ENCODE measurements around the gene SLC9A3.

SLC9A3 gene

GRCh38 chr5:460273-460625 is 64.0 kb downstream of the SLC9A3 start:
- DNase-seq = no peak

- DNase-seq = no peak
These were observed 64.5 kb downstream of the SLC9A3 start for GRCh38 chr5:459562-460272.

- no peak for DNase-seq
These were observed 65.5 kb downstream of the SLC9A3 start for GRCh38 chr5:458547-459353.

GRCh38 chr5:457195-457961 is 66.9 kb downstream of the SLC9A3 start:
- DNase-seq = no peak

- DNase-seq = no peak
These were observed 67.7 kb downstream of the SLC9A3 start for GRCh38 chr5:456351-457194.

GRCh38 chr5:455806-456205 is 68.4 kb downstream of the SLC9A3 start:
- no peak for DNase-seq

GRCh38 chr5:454936-455335 is 69.3 kb downstream of the SLC9A3 start:
- DNase-seq = no peak

- no peak for DNase-seq
These were observed 70.3 kb downstream of the SLC9A3 start for GRCh38 chr5:453725-454481.

- no peak for DNase-seq
These were observed 71.1 kb downstream of the SLC9A3 start for GRCh38 chr5:452978-453710.

- DNase-seq = no peak
These were observed 72.4 kb downstream of the SLC9A3 start for GRCh38 chr5:451587-452458.

GRCh38 chr5:449151-449550 is 75.1 kb downstream of the SLC9A3 start:
- DNase-seq = no peak

GRCh38 chr5:448766-449090 is 75.5 kb downstream of the SLC9A3 start:
- DNase-seq = no peak

GRCh38 chr5:448061-448765 is 76.0 kb downstream of the SLC9A3 start:
- no peak for DNase-seq

- no peak for DNase-seq
These were observed 76.7 kb downstream of the SLC9A3 start for GRCh38 chr5:447501-447900.

GRCh38 chr5:446883-447263 is 77.4 kb downstream of the SLC9A3 start:
- no peak for DNase-seq

GRCh38 chr5:446066-446882 is 78.0 kb downstream of the SLC9A3 start:
- DNase-seq = no peak

GRCh38 chr5:445591-445990 is 78.7 kb downstream of the SLC9A3 start:
- DNase-seq = no peak

- no peak for DNase-seq
These were observed 80.0 kb downstream of the SLC9A3 start for GRCh38 chr5:444226-444625.

All from right kidney (tissue), 1 donor.